ENCODE measurements around the gene NAALADL2. TPM values are rescaled to one million over a fixed set of nuclear protein-coding genes. Genes with fewer than 3 reads are reported as not detected.
"Not testable (repeated sequence)": the region's sequence is repeated elsewhere in the genome, so short reads cannot be mapped to it uniquely, and the experiment has no call there.

NAALADL2 gene
- total RNA-seq, 2 experiments from 2014 or later: not detected

GRCh38 chr3:175267561-175267960 lies 408.4 kb downstream of the NAALADL2 start:
- Mint-ChIP-seq H3K36me3 (ENCODE audit: low read depth) (no peaks in the 10 kb centered on the region), H3K4me1 (no peaks in the 10 kb centered on the region), H3K4me3 (no peak overlapping the region), H3K27ac (no peak overlapping the region), H3K27me3 (no peaks in the 10 kb centered on the region), H3K9me3 (no peaks in the 10 kb centered on the region)
- DNase-seq: no peak
- POLR2A ChIA-PET: no interaction called here
- CTCF ChIA-PET: no interaction called here

- no peak for DNase-seq
- POLR2A ChIA-PET: no interaction called here
- H3K4me3 Mint-ChIP-seq: no peak overlapping the region
Measured at GRCh38 chr3:175269394-175269793, 410.3 kb downstream of the NAALADL2 start.

GRCh38 chr3:175270198-175270837 lies 411.2 kb downstream of the NAALADL2 start:
- no peaks in the 10 kb centered on the region for H3K27me3 Mint-ChIP-seq
- no peaks in the 10 kb centered on the region for H3K36me3 Mint-ChIP-seq (ENCODE audit: low read depth)
- POLR2A ChIA-PET: no interaction called here

More at GRCh38 chr3:175269394-175269793, 410.3 kb downstream of the NAALADL2 start:
- Mint-ChIP-seq H3K27ac (no peak overlapping the region), H3K9me3 (no peaks in the 10 kb centered on the region), H3K4me1 (no peaks in the 10 kb centered on the region), H3K36me3 (ENCODE audit: low read depth) (no peaks in the 10 kb centered on the region), H3K27me3 (no peaks in the 10 kb centered on the region)
- CTCF ChIA-PET: no interaction called here

GRCh38 chr3:175270866-175271265 lies 411.7 kb downstream of the NAALADL2 start:
- no peak overlapping the region for H3K4me3 Mint-ChIP-seq
- no peak overlapping the region for H3K27ac Mint-ChIP-seq
- H3K36me3 Mint-ChIP-seq (ENCODE audit: low read depth): no peaks in the 10 kb centered on the region
- no peaks in the 10 kb centered on the region for H3K27me3 Mint-ChIP-seq
- CTCF ChIA-PET: no interaction called here
- POLR2A ChIA-PET: no interaction called here
- no peaks in the 10 kb centered on the region for H3K4me1 Mint-ChIP-seq
- DNase-seq: no peak
- H3K9me3 Mint-ChIP-seq: no peaks in the 10 kb centered on the region

More at GRCh38 chr3:175270198-175270837, 411.2 kb downstream of the NAALADL2 start:
- no peaks in the 10 kb centered on the region for H3K4me1 Mint-ChIP-seq
- no peak overlapping the region for H3K27ac Mint-ChIP-seq
- H3K9me3 Mint-ChIP-seq: no peaks in the 10 kb centered on the region
- DNase-seq: no peak
- CTCF ChIA-PET: no interaction called here
- no peak overlapping the region for H3K4me3 Mint-ChIP-seq

GRCh38 chr3:175271465-175271864 lies 412.3 kb downstream of the NAALADL2 start:
- H3K27me3 Mint-ChIP-seq, DNase-seq, POLR2A ChIA-PET: not testable (repeated sequence)

GRCh38 chr3:175272392-175272791 lies 413.3 kb downstream of the NAALADL2 start:
- Mint-ChIP-seq H3K36me3 (ENCODE audit: low read depth) (no peaks in the 10 kb centered on the region), H3K4me3 (no peak overlapping the region), H3K27ac (no peak overlapping the region), H3K4me1 (no peaks in the 10 kb centered on the region), H3K27me3 (no peaks in the 10 kb centered on the region), H3K9me3 (no peaks in the 10 kb centered on the region)
- no peak for DNase-seq
- ChIA-PET CTCF (no interaction called here), POLR2A (no interaction called here)

More at GRCh38 chr3:175271465-175271864, 412.3 kb downstream of the NAALADL2 start:
- CTCF ChIA-PET; H3K27ac Mint-ChIP-seq; H3K9me3 Mint-ChIP-seq; H3K36me3 Mint-ChIP-seq (ENCODE audit: low read depth); H3K4me3 Mint-ChIP-seq; H3K4me1 Mint-ChIP-seq: not testable (repeated sequence)

GRCh38 chr3:175273573-175273972 lies 414.4 kb downstream of the NAALADL2 start:
- no peak for DNase-seq
- Mint-ChIP-seq H3K4me3 (no peak overlapping the region), H3K9me3 (no peaks in the 10 kb centered on the region), H3K27ac (no peak overlapping the region), H3K36me3 (ENCODE audit: low read depth) (no peaks in the 10 kb centered on the region), H3K27me3 (no peaks in the 10 kb centered on the region), H3K4me1 (no peaks in the 10 kb centered on the region)
- ChIA-PET CTCF (no interaction called here), POLR2A (no interaction called here)

GRCh38 chr3:175274056-175274455 lies 414.9 kb downstream of the NAALADL2 start:
- Mint-ChIP-seq H3K9me3 (no peaks in the 10 kb centered on the region), H3K4me3 (no peak overlapping the region), H3K36me3 (ENCODE audit: low read depth) (no peaks in the 10 kb centered on the region), H3K27me3 (no peaks in the 10 kb centered on the region), H3K4me1 (no peaks in the 10 kb centered on the region), H3K27ac (no peak overlapping the region)
- CTCF ChIA-PET: no interaction called here
- POLR2A ChIA-PET: no interaction called here
- DNase-seq: no peak

- POLR2A ChIA-PET: no interaction called here
- no peaks in the 10 kb centered on the region for H3K4me1 Mint-ChIP-seq
- CTCF ChIA-PET: no interaction called here
- no peaks in the 10 kb centered on the region for H3K36me3 Mint-ChIP-seq (ENCODE audit: low read depth)
- no peaks in the 10 kb centered on the region for H3K27me3 Mint-ChIP-seq
- H3K27ac Mint-ChIP-seq: no peak overlapping the region
- H3K4me3 Mint-ChIP-seq: no peak overlapping the region
- no peaks in the 10 kb centered on the region for H3K9me3 Mint-ChIP-seq
- no peak for DNase-seq
Measured at GRCh38 chr3:175274474-175275218, 415.5 kb downstream of the NAALADL2 start.

- H3K27me3 Mint-ChIP-seq: no peaks in the 10 kb centered on the region
- no peaks in the 10 kb centered on the region for H3K9me3 Mint-ChIP-seq
- no peak overlapping the region for H3K4me3 Mint-ChIP-seq
- no peak overlapping the region for H3K27ac Mint-ChIP-seq
- H3K36me3 Mint-ChIP-seq (ENCODE audit: low read depth): no peaks in the 10 kb centered on the region
- no peaks in the 10 kb centered on the region for H3K4me1 Mint-ChIP-seq
- CTCF ChIA-PET: no interaction called here
- no peak for DNase-seq
- POLR2A ChIA-PET: no interaction called here
Measured at GRCh38 chr3:175278680-175279079, 419.5 kb downstream of the NAALADL2 start.

GRCh38 chr3:175279457-175279856 lies 420.3 kb downstream of the NAALADL2 start:
- CTCF ChIA-PET: no interaction called here

GRCh38 chr3:175279911-175280310 lies 420.8 kb downstream of the NAALADL2 start:
- H3K36me3 Mint-ChIP-seq (ENCODE audit: low read depth): no peaks in the 10 kb centered on the region
- POLR2A ChIA-PET: no interaction called here
- no peak for DNase-seq
- no peak overlapping the region for H3K4me3 Mint-ChIP-seq
- no peaks in the 10 kb centered on the region for H3K4me1 Mint-ChIP-seq
- H3K27me3 Mint-ChIP-seq: no peaks in the 10 kb centered on the region
- H3K9me3 Mint-ChIP-seq: no peaks in the 10 kb centered on the region
- no peak overlapping the region for H3K27ac Mint-ChIP-seq
- CTCF ChIA-PET: no interaction called here

More at GRCh38 chr3:175279457-175279856, 420.3 kb downstream of the NAALADL2 start:
- H3K9me3 Mint-ChIP-seq: no peaks in the 10 kb centered on the region
- H3K4me3 Mint-ChIP-seq: no peak overlapping the region
- H3K4me1 Mint-ChIP-seq: no peaks in the 10 kb centered on the region
- H3K27ac Mint-ChIP-seq: no peak overlapping the region
- POLR2A ChIA-PET: no interaction called here
- no peaks in the 10 kb centered on the region for H3K36me3 Mint-ChIP-seq (ENCODE audit: low read depth)
- DNase-seq: no peak
- no peaks in the 10 kb centered on the region for H3K27me3 Mint-ChIP-seq

- no peaks in the 10 kb centered on the region for H3K4me1 Mint-ChIP-seq
- POLR2A ChIA-PET: no interaction called here
- CTCF ChIA-PET: no interaction called here
Measured at GRCh38 chr3:175287361-175287963, 428.3 kb downstream of the NAALADL2 start.

More at GRCh38 chr3:175287361-175287963, 428.3 kb downstream of the NAALADL2 start:
- Mint-ChIP-seq H3K36me3 (ENCODE audit: low read depth) (no peaks in the 10 kb centered on the region), H3K27me3 (no peaks in the 10 kb centered on the region), H3K27ac (no peak overlapping the region), H3K4me3 (no peak overlapping the region), H3K9me3 (no peaks in the 10 kb centered on the region)
- DNase-seq: no peak
